Suprapubic skin (tissue), 4 donors: ENCODE results near the gene TNNC1. TPM values are rescaled to one million over a fixed set of nuclear protein-coding genes. Genes with fewer than 3 reads are reported as not detected.

Experiments
- DNase-seq, 2 donors: peaks; one replicate each; pipeline ENCODE4 v3.0.0-alpha.2; 2019; ENCODE audit warnings: low spot score in 2 of 2
- H3K27ac ChIP-seq: fragments of 200-600 bp; sonication (generic); one replicate; pipeline ENCODE4 v1.5.1; 2019
- H3K27me3 ChIP-seq: fragments of 200-600 bp; sonication (generic); one replicate; pipeline ENCODE4 v1.5.1; 2019
- H3K36me3 ChIP-seq: fragments of 200-600 bp; sonication (generic); one replicate; pipeline ENCODE4 v1.5.1; 2019
- H3K4me1 ChIP-seq: fragments of 200-600 bp; sonication (generic); one replicate; pipeline ENCODE4 v1.5.1; 2019
- H3K4me3 ChIP-seq: fragments of 200-600 bp; sonication (generic); one replicate; pipeline ENCODE4 v1.5.1; 2019; ENCODE audit warnings: mild to moderate bottlenecking
- H3K9me3 ChIP-seq: fragments of 200-600 bp; sonication (generic); one replicate; pipeline ENCODE4 v1.5.1; 2019
- CTCF ChIP-seq, 2 donors: fragments of 200-600 bp in 1 of 2; fragments of 450-650 bp in 1 of 2; sonication (generic) in 1 of 2; IDR thresholded peaks; one replicate each; pipeline ENCODE4 v1.5.1; 2016 to 2019; ENCODE audit warnings: antibody characterized with exemption in 2 of 2, mild to moderate bottlenecking in 1 of 2, moderate library complexity in 1 of 2
- EP300 ChIP-seq: sonication (generic); formaldehyde crosslinking; IDR thresholded peaks from one replicate; pipeline ENCODE4 v1.6.1; 2017; ENCODE audit warnings: antibody characterized with exemption
- POLR2A ChIP-seq, 2 donors: fragments of 450-650 bp; IDR thresholded peaks; one replicate each; pipeline ENCODE4 v1.6.1; 2017; ENCODE audit warnings: antibody characterized with exemption in 2 of 2, mild to moderate bottlenecking in 2 of 2, moderate library complexity in 2 of 2
- POLR2AphosphoS5 ChIP-seq, 3 donors: sonication (generic); formaldehyde crosslinking; IDR thresholded peaks; one replicate each; pipeline ENCODE4 v1.6.1; 2017; ENCODE audit warnings: antibody characterized with exemption in 3 of 3
- WGBS: methylation state at CpG from one replicate; pipeline ENCODE4 v1.1.5; 2018; 5-methylcytosine and 5-hydroxymethylcytosine counted together
- total RNA-seq, 4 donors: library from RNA; depleted of rRNA; stranded (reverse); fragments of >200 nt; gene quantifications; one replicate each; pipeline ENCODE4 v1.1.0, GENCODE V29; 2016

TNNC1 gene
- total RNA-seq, 4 donors from 2014 or later, result 1.4 to 15.9 (median 8.4) TPM

GRCh38 chr3:52403271-52403841 lies 50.5 kb downstream of the TNNC1 start:
- TF ChIP-seq POLR2AphosphoS5 (IDR thresholded peaks at IDR 0.05) (no peak), POLR2A (IDR thresholded peaks at IDR 0.05) (no peak), CTCF (IDR thresholded peaks at IDR 0.05) (no peak), EP300 (no peak)
- 60% methylated on average over 14 of the region's 19 CpGs for WGBS
- Histone ChIP-seq H3K4me3 (no peak overlapping the region), H3K27ac (peak overlapping the region; percentile 17), H3K4me1 (peaks cover 78% of the 10 kb centered on the region), H3K9me3 (no peaks in the 10 kb centered on the region), H3K27me3 (no peaks in the 10 kb centered on the region), H3K36me3 (peaks cover 83% of the 10 kb centered on the region)
- peak in 1 of 2 donors; percentile 56 for DNase-seq

GRCh38 chr3:52402706-52403270 lies 51.1 kb downstream of the TNNC1 start:
- Histone ChIP-seq H3K9me3 (no peaks in the 10 kb centered on the region), H3K4me3 (no peak overlapping the region), H3K27ac (peak overlapping the region; percentile 17), H3K27me3 (no peaks in the 10 kb centered on the region), H3K4me1 (peaks cover 72% of the 10 kb centered on the region), H3K36me3 (peaks cover 80% of the 10 kb centered on the region)
- TF ChIP-seq EP300 (no peak), POLR2AphosphoS5 (IDR thresholded peaks at IDR 0.05) (no peak), CTCF (IDR thresholded peaks at IDR 0.05) (no peak), POLR2A (IDR thresholded peaks at IDR 0.05) (no peak)
- WGBS, result 53% methylated on average over 11 of the region's 11 CpGs
- peak in 1 of 2 donors; percentile 61 for DNase-seq

GRCh38 chr3:52402101-52402521 lies 51.7 kb downstream of the TNNC1 start:
- H3K27me3 ChIP-seq, result no peaks in the 10 kb centered on the region
- no peaks in the 10 kb centered on the region for H3K9me3 ChIP-seq
- peak in 1 of 2 donors; percentile 55 for DNase-seq
- WGBS, result 60% methylated on average over 4 of the region's 16 CpGs
- peaks cover 66% of the 10 kb centered on the region for H3K4me1 ChIP-seq
- H3K36me3 ChIP-seq, result peaks cover 73% of the 10 kb centered on the region
- no peak overlapping the region for H3K4me3 ChIP-seq
- TF ChIP-seq POLR2A (IDR thresholded peaks at IDR 0.05) (no peak), CTCF (IDR thresholded peaks at IDR 0.05) (no peak), EP300 (no peak), POLR2AphosphoS5 (IDR thresholded peaks at IDR 0.05) (no peak)
- H3K27ac ChIP-seq, result no peak overlapping the region

- no peak for TF ChIP-seq POLR2A (IDR thresholded peaks at IDR 0.05)
- no peak for TF ChIP-seq POLR2AphosphoS5 (IDR thresholded peaks at IDR 0.05)
- no peak for TF ChIP-seq CTCF (IDR thresholded peaks at IDR 0.05)
- no peak for TF ChIP-seq EP300
- Histone ChIP-seq H3K9me3 (no peaks in the 10 kb centered on the region), H3K36me3 (peaks cover 71% of the 10 kb centered on the region), H3K27ac (no peak overlapping the region), H3K4me1 (peaks cover 60% of the 10 kb centered on the region), H3K27me3 (no peaks in the 10 kb centered on the region), H3K4me3 (no peak overlapping the region)
- no peak for DNase-seq
- 100% methylated on average over 1 of the region's 1 CpG for WGBS
Measured at GRCh38 chr3:52401551-52401950, 52.3 kb downstream of the TNNC1 start.

Other genes with a start within 250 kb of the TNNC1 start
- gene TLR9, start 228.4 kb downstream of the TNNC1 start, total RNA-seq, result under 1 TPM in 1 of 4 donors, not detected in 3; 0.16 TPM
- gene TWF2, start 214.9 kb downstream of the TNNC1 start, total RNA-seq, result 10 to 100 TPM; 33.2 to 46.2 (median 42.6) TPM
- 10 to 100 TPM in 3 of 4 donors, 1 to 10 TPM in 1; 10.0 to 17.5 (median 11.3) TPM for gene PPM1M, start 208.3 kb downstream of the TNNC1 start, total RNA-seq
- gene WDR82, start 175.4 kb downstream of the TNNC1 start, total RNA-seq, result 10 to 100 TPM; 46.7 to 57.6 (median 52.5) TPM
- 10 to 100 TPM in 1 of 4 donors, 1 to 10 TPM in 3; 2.6 to 11.9 (median 6.4) TPM for gene GLYCTK, start 166.2 kb downstream of the TNNC1 start, total RNA-seq
- 10 to 100 TPM in 1 of 4 donors, 1 to 10 TPM in 3; 3.4 to 10.1 (median 7.7) TPM for gene DNAH1, start 137.7 kb downstream of the TNNC1 start, total RNA-seq
- gene BAP1, start 44.0 kb downstream of the TNNC1 start, total RNA-seq, result 100 to 1,000 TPM in 3 of 4 donors, 10 to 100 TPM in 1; 99.0 to 137 (median 120) TPM
- 10 to 100 TPM in 3 of 4 donors, 1 to 10 TPM in 1; 8.9 to 17.5 (median 11.4) TPM for gene PHF7, start 43.4 kb downstream of the TNNC1 start, total RNA-seq
- 10 to 100 TPM; 14.4 to 44.0 (median 26.5) TPM for gene SEMA3G, start 8.9 kb downstream of the TNNC1 start, total RNA-seq
- 100 to 1,000 TPM in 2 of 4 donors, 10 to 100 TPM in 2; 68.7 to 298 (median 94.6) TPM for gene NISCH, start 1.6 kb upstream of the TNNC1 start, total RNA-seq
- gene STAB1, start 41.3 kb upstream of the TNNC1 start, total RNA-seq, result 10 to 100 TPM in 2 of 4 donors, 1 to 10 TPM in 2; 5.3 to 21.1 (median 14.3) TPM
- gene NT5DC2, start 79.8 kb upstream of the TNNC1 start, total RNA-seq, result 10 to 100 TPM; 51.8 to 68.7 (median 63.3) TPM
- gene UQCC5, start 82.6 kb upstream of the TNNC1 start, total RNA-seq, result 1 to 10 TPM in 2 of 4 donors, under 1 TPM in 2; 0.68 to 4.0 (median 1.2) TPM
- 10 to 100 TPM; 71.0 to 93.6 (median 85.5) TPM for gene PBRM1, start 231.9 kb upstream of the TNNC1 start, total RNA-seq
- gene GNL3, start 232.0 kb upstream of the TNNC1 start, total RNA-seq, result 100 to 1,000 TPM in 3 of 4 donors, 10 to 100 TPM in 1; 76.8 to 127 (median 106) TPM